NCI-H146 treated with DMSO at 0.1 percent for 48 hours (cell line): Measurements from ENCODE around the gene KRT86.
"Not testable (repeated sequence)": the region's sequence is repeated elsewhere in the genome, so short reads cannot be mapped to it uniquely, and the experiment has no call there.

Source experiments
- DNase-seq: peaks from one replicate; lab custom pipeline; 2025; ENCODE audit not compliant: unreplicated experiment; lab: John Stamatoyannopoulos, UW

KRT86 gene

DNA sequence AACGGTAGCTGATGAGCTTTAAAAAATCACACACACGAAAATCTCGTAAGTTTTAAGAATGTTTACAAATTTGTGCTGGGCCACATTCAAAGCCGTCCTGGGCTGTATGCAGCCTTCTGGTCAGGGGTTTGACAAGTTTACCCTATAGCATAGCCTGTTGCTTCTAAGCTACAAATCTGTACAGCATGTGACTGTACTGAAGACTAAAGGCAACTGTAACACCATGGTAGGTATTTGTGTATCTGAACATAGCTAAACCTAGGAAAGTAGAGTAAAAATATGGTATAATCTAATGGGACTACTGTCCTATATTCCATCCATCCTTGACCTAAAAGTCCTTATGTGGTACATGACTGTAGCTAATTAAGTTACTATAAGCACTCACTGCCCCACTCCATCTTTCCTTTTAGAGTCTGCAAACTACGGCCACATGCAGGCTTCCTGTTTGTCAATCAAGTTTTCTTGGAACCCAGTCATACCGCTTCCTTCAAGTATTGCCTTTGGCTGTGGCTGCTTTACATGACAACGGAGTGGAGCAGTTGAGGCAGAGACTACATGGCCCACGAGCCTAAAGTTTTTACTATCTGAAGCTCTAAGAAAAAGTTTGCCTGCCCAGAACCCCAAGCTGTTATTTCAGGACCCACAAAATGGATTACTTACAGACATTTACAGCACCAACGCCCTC is 22.9 kb upstream of the KRT86 start:
- no peak for DNase-seq

GRCh38 chr12:52252175-52252615 is 22.2 kb upstream of the KRT86 start:
- DNase-seq = not testable (repeated sequence)

DNA sequence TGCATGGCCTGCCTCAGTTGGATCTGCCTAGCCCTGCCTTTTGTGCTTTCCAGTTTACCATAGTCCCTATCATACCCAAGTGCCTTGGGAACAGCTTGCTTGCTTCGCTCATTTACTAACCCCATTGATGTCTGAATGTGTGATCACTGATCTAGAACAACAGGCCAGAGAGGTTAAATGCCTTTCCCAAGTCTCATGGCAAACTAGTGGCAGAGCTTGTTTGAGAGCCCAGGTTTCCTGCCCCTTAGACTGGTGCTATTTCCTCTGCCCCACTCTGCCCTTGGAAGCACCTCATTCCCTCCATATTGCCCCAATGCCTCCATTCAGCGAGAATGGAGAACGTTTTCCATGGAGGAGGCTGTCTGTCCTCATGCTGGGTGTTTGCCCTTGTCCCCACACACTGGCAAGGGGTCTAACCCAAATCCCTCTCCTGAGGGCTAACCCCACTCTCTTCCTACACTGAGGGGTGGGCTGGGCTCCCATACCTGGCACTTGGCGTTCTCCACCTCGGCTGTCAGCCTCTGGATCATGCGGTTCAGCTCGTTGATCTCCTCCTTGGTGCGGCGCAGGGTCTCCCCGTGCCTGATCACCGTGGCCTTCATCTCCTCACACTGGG is 21.6 kb upstream of the KRT86 start:
- DNase-seq = no peak

DNA sequence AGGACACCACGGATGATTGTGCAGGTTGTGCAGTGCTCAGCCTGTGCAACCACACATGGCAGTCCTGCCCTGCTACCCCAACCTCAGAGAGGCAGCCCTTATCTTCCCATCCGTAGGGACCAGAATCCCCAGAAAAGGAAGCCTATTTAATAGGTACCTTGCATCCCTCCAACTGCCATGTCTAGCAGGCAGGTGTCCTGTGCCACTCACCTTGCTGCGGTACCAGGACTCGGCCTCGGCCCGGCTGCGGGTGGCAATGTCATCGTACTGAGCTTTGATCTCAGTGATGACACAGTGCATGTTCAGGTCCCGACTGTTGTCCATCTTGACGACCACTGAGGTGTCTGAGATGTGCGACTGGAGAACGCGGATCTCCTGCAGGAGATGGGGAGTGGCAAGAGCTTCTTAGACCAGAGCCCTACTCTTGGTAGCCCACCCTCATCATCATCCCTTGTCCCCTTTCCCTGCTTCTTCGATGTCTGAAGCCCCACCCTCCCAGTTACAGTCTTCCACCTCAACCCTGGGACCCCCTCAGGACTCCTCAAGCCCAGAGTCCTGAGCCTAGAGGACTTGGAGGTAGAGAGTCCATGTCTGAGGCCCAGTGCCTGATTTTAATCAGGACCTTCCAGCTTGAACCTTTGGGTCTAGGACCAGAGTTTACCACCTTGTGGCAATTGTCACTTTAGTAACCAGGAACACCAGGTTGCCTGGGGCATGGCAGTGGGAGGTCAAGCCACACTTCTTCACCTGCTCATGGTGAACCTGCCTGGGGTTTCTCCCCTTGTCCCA is 20.9 kb upstream of the KRT86 start:
- no peak for DNase-seq

DNA sequence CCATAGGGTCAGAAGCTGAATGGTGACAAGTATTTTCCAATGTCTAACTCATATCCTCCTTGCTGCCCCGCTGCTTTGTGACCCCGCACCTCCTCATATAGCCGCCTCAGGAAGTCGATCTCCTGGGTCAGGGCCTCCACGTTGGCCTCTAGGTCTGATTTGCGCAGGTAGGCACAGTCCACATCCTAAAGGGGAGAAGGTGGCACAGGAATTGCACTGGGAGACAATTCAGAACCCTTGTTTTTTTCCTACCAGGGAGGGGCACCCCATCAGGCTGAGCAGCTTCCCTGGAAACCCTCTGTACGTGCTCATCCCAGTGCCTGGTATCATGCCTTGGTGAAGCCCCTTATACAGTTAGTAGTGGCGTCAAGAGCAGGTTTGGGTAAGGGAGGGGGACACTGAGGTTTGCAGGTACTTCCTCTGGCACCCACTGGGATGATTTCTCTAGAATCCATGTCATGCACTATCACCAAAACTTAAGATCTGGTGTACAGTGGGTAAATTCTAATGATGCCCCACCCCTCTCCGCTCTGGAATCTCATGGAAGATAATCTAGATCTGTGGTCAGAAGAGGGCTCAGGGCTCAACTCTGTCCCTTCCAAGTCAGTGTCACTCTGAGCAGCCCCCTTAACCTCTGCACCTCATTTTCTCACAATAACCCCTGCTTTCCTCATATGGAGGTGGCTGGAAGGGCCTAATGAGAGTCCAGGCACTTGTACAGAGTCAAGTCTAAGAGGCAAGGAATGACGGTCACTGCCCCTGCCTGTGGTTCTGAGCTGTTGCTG is 20.1 kb upstream of the KRT86 start:
- no peak for DNase-seq

GRCh38 chr12:52254965-52255751 is 19.3 kb upstream of the KRT86 start:
- DNase-seq = no peak

- DNase-seq = no peak
These were observed 18.4 kb upstream of the KRT86 start for GRCh38 chr12:52255926-52256583.

DNA sequence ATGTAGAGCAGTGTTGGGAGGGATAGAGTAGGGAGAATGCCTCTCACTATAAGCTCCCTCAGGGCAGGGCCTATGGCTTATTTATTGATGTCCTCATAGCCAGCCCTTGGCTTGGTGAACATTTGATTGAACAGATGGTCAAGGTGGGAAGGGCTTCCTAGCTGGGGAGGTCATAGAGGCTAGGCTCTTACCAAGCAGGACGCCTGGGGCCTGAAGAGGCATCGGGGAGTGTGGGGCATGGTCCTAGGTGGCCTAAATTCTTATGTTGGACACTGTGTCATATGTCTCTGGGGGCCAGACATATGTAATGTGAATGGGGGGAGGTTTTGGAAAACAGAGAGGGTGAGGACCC is 17.9 kb upstream of the KRT86 start:
- DNase-seq = no peak

DNA sequence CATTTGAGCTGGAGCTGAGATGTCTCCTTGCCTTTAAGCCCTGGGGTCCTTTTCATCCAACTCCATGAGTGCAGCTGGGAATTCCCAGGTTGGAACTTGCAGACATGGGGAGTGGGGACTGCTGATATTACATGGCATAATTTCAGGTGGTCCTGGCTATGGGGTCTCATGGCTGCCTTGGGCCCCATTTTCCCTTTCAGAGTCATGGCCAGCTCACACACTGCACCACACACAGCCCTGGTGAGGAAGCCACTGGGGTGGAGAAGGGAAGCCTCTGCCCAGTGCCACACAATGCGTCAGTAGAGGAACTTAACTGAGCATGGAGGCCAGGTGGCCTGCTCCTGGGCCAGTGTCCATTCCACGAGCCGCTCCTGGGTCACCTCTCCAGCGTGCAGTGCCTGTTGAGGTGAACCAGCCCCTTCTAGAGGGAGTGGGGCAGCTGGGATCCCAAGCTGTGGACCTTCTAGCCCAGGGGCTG is 17.3 kb upstream of the KRT86 start:
- DNase-seq = no peak

GRCh38 chr12:52257922-52258321 is 16.5 kb upstream of the KRT86 start:
- not testable (repeated sequence) for DNase-seq

DNA sequence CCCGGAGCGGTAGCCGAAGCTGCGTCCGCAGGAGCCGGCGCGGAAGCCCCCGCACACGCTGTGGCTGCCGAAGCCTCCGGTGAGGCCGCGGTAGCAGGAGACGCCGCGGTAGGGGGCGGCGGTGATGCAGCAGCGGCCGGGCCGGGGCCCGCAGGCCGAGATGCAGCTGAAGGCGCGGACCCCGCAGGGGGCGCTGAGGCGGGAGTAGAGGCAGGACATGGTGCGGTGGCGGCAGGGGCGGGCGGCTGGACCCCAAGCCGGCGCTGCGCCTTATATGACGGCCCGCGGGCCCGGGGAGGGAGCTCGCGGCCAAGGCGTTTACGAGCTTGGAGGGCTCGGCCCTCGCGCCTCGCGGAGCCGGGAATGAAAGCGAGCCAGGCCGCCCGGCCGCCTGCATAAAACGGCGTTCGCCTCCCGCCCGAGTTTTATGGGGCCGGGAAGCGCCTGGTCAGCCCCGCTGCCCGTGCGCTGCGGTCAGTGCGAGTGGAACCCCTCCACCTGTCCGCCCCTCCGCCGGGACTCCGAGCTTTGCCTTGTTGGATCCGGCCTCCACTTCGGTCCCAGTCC is 16.0 kb upstream of the KRT86 start:
- no peak for DNase-seq

DNA sequence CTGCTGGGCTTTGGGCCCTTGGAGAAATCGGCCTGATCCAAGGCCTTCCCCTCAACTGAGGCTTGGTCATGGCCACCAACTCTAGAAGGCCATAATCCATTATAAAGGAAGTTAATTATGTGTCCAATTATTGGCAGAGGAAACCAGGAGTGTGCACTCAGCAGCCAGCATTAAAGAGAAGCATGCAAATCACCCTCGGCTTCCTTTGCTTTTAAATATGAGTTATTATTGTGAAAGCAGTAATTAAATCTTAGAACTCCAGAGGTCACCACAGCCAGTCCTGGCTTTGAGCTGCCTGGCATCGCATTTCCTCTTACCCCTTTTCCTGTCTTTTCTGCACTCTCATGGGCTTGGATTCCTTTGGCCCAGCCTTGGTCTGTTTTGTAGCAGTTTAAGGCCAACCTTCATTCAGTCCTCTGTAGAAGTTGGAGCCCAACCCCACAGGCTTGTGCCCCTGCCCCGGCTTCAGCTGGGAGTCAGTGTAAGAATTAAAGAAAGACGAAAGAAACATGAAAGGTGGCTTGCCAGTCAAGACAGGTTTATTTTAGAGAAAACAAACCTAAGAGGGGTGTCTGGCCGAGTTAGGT is 14.7 kb upstream of the KRT86 start:
- DNase-seq = no peak

GRCh38 chr12:52260361-52261207 is 13.9 kb upstream of the KRT86 start:
- peak; percentile 39 for DNase-seq

DNA sequence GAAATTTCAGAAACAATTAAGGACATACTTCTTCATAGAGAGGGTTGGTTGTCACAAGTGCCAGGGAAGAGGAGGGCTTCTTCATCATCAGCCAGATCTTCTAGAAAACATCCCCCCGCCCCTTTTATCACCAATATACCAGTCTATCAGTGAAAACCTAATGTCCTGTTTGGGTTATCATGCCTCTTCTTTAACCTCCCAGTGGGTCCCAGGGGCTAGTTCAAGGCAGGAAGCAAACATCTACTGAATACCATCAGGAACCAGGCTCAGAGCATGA is 13.3 kb upstream of the KRT86 start:
- DNase-seq = no peak

DNA sequence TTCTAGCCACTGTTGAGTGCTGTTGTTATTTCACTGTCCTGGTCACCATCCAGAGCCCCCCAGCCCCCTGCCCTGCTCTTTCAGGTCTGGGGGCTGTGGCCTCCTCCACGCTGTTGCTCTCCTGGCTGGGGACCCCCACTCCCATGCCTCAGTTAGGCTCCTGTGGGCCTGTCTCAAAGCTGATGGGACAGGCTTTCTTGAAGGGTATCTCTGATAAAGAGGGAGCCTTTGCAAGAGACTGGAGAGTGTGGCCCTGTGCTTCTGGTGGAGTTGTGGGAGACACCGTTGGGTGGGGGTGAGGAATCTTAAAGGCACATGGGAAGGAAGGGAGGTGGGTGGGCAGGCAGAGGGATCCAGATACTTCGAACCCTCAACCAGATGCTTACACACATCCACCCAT is 12.2 kb upstream of the KRT86 start:
- DNase-seq = no peak

DNA sequence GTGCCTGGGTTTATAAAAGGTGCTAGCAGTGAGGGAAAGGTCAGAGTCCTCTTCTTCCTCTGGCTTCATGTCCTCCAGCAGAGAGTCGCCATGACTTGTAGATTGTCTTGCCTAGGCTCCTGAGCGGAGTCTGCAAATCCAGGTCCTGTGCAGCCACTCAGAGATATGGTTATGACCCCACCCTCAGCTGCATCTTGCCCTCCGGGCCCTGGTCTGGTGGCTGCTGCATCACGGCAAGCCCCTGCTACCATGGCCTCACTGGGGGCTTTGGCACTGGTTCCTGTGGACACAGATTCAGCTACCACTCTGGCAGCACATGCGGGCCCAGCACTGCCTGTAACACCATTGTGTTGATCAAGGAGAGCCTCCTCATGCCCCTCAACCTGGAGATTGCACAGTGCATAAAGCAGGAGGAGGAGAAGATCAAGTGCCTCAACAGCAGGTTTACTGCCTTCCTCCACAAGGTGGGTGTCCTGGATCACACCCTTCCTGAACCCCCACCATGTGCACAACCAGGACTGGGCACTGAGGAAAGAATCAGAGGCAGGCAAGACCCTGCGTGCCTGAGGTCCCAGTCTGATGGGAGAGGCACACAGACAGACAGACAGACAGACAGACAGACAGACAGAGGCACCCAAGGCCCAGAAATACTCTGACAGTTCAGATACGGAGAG is 10.5 kb upstream of the KRT86 start:
- no peak for DNase-seq

DNA sequence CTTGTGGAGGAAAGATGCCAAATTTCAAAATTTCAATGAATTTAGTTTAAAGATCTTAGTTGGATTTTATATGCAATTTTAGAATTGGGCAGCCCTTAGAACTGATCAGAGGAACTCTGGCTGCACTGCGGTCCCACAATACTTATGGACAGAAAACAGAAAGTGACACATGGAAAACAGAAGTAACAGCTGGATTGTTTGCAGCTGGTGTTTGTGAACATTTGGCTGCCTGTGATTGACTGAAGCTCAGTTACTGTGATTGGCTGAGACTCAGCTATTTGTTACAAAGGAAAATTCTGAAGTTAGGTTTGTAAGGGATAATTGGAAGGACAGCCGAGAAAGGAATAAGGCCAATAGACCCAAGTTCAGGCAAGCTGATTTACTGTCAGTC is 10.0 kb upstream of the KRT86 start:
- no peak for DNase-seq

DNA sequence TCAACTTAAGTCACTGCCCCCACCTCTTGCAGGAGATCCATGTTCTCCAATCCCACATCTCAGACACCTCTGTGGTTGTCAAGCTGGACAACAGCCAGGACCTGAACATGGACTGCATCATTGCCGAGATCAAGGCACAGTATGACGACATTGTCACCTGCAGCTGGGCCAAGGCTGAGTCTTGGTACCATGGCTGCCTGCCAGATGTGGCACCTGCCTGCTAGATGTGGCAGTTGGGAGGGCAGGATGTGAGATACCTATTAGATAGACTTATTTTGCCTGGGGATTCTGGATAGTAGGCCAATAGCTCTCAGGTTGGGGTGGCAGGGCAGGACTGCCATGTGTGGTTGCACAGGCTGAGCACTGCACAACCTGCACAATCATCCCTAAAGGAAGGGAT is 7.9 kb upstream of the KRT86 start:
- DNase-seq = no peak
